ENCODE results near the gene PER3.

DNA sequence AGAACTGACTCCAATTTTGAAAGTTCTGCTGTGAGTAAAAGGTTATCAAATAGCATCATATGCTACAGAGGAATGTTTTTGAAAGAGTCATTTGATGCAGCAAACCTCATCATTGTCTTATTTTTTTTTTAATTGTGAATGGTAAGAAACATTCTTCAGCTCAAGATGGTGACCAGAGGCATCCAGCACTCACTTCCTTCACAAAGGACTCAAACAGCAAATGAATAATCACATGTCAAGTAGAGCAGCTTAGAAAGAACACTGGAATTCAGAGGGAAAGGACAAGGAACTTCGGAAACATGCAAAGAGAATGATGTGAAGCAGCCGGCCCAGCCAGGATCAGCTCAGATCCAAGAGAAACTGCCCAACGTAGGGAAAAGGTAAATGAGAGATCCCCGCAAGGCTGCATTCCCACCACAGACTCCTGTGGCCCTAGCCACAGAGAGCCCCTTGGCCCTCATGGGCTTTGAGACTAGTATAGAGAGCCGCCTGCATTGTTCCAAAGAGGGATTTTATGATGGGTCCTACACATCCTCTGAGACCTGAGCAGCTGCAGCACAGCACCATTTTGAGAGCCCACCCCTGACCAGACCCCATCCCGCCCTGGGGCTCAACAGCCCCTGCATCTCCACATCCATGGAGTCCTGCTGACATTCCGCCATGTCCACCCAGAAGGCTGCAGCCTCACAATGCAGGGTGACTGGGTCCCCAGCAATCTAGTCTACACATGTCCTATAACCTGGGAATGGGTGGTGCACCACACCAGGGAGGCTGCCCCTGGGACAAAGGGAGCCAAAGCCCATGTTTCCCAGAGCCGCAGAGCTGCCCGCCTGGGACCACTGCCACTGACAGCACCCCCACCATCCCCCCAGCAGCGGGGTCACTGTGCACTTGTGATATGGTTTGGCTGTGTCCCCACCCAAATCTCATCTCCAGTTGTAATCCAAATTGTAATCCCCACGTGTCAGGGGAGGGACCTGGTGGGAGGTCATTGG lies 90.0 kb downstream of the PER3 start:
- TF ChIP-seq CTCF (IDR thresholded peaks at IDR 0.05) (no peak), POLR2A (IDR thresholded peaks at IDR 0.05) (no peak)
